Thyroid gland (tissue), 4 donors: ENCODE measurements around the gene DUSP22. TPM values are rescaled to one million over a fixed set of nuclear protein-coding genes. Genes with fewer than 3 reads are reported as not detected.

ENCODE experiments used
- DNase-seq, 2 donors: peaks; one replicate each; pipeline ENCODE4 v3.0.0-alpha.2; 2019
- H3K27ac ChIP-seq, 3 donors: fragments of 200-600 bp; sonication (generic); 1 replicate in 2 of 3; 2 replicates in 1 of 3; pipeline ENCODE4 v1.5.1; 2016 to 2019; ENCODE audit warnings: mild to moderate bottlenecking in 1 of 3, moderate library complexity in 1 of 3
- H3K27me3 ChIP-seq: fragments of 200-600 bp; sonication (generic); one replicate; pipeline ENCODE4 v1.5.1; 2019
- H3K36me3 ChIP-seq, 2 donors: fragments of 200-600 bp; sonication (generic); one replicate each; pipeline ENCODE4 v1.5.1; 2016 to 2019
- H3K4me1 ChIP-seq, 2 donors: fragments of 200-600 bp; sonication (generic); one replicate each; pipeline ENCODE4 v1.5.1; 2017 to 2019
- H3K4me3 ChIP-seq, 3 donors: fragments of 200-600 bp; sonication (generic); replicated peaks in 1 of 3; 1 replicate in 2 of 3; 2 replicates in 1 of 3; pipeline ENCODE4 v1.5.1; 2016; ENCODE audit warnings: mild to moderate bottlenecking in 1 of 3
- H3K9me3 ChIP-seq: fragments of 200-600 bp; sonication (generic); one replicate; pipeline ENCODE4 v1.5.1; 2017
- POLR2A ChIP-seq, 2 donors: fragments of 450-650 bp; IDR thresholded peaks; one replicate each; pipeline ENCODE4 v1.6.1; 2017; ENCODE audit warnings: antibody characterized with exemption in 2 of 2, mild to moderate bottlenecking in 2 of 2, moderate library complexity in 1 of 2
- WGBS, 2 donors: methylation state at CpG; one replicate each; pipeline ENCODE4 v1.1.5; 2017; 5-methylcytosine and 5-hydroxymethylcytosine counted together
- intact Hi-C: fragments of 100-400 bp; cut with DNase I; formaldehyde crosslinking; loops from one replicate; pipeline ENCODE4 v1.15.1; 2023
- total RNA-seq, 4 donors: library from RNA; depleted of rRNA; stranded (reverse); fragments of >200 nt; gene quantifications; one replicate each; pipeline ENCODE4 v1.2.3, GENCODE V29; 2016
- TF ChIP-seq, protein P1 (sequence below), 6 experiments: fragments of 200-600 bp in 3 of 6; fragments of 450-650 bp in 3 of 6; sonication (generic) in 3 of 6; IDR thresholded peaks; one replicate each; pipeline ENCODE4 v1.5.1; 2016 to 2019; ENCODE audit warnings: antibody characterized with exemption in 6 of 6, mild to moderate bottlenecking in 2 of 6, inconsistent platforms in 1 of 6, moderate library complexity in 1 of 6

The DUSP22 gene
- total RNA-seq, 4 donors from 2014 or later: 40.4 to 68.8 (median 59.4) TPM

DNA sequence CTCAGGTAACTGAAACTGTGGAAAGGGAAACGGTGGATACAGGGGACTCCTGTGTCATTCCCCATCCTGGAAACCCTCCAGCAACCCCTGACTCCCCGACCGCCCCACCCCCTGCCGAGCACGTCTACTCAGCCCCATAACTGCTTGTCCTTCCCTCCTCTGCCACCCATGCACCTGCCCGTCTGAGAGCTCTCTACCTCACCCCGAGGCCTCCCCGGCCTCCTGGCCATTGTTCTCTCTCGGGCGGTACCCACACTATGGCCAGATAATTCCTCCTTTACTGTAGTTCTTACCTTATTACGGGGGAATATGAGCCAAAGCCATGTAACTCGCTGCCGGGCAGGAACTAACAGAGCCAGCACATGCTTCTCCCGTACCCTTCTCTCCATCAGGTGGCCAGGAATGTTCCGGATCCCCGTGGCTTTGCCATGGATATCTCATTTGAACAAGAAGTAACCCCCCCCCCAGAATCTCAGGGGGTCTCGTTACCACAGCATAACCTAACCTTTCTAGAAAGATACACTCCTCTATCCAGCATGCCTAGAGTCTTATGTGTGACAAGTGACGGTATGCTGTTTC lies 94.5 kb downstream of the DUSP22 start:
- WGBS, 2 donors: 92% methylated on average over 18 of the region's 18 CpGs
- intact Hi-C loops: loop anchor here (10.0 kb wide), 1 partner anchor 172 kb away; no protein-coding TSS in a partner anchor
- TF ChIP-seq, protein P1, sequence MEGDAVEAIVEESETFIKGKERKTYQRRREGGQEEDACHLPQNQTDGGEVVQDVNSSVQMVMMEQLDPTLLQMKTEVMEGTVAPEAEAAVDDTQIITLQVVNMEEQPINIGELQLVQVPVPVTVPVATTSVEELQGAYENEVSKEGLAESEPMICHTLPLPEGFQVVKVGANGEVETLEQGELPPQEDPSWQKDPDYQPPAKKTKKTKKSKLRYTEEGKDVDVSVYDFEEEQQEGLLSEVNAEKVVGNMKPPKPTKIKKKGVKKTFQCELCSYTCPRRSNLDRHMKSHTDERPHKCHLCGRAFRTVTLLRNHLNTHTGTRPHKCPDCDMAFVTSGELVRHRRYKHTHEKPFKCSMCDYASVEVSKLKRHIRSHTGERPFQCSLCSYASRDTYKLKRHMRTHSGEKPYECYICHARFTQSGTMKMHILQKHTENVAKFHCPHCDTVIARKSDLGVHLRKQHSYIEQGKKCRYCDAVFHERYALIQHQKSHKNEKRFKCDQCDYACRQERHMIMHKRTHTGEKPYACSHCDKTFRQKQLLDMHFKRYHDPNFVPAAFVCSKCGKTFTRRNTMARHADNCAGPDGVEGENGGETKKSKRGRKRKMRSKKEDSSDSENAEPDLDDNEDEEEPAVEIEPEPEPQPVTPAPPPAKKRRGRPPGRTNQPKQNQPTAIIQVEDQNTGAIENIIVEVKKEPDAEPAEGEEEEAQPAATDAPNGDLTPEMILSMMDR (IDR thresholded peaks at IDR 0.05): no peak
- TF ChIP-seq POLR2A (IDR thresholded peaks at IDR 0.05): no peak
- H3K36me3 ChIP-seq: no peaks in the 10 kb centered on the region
- H3K9me3 ChIP-seq: no peaks in the 10 kb centered on the region
- peaks cover 12% of the 10 kb centered on the region for H3K27me3 ChIP-seq
- no peak for DNase-seq
- peaks cover 2 to 19% of the 10 kb centered on the region in 2 donors for H3K4me1 ChIP-seq
- no peak overlapping the region for H3K4me3 ChIP-seq
- no peak overlapping the region for H3K27ac ChIP-seq

DNA sequence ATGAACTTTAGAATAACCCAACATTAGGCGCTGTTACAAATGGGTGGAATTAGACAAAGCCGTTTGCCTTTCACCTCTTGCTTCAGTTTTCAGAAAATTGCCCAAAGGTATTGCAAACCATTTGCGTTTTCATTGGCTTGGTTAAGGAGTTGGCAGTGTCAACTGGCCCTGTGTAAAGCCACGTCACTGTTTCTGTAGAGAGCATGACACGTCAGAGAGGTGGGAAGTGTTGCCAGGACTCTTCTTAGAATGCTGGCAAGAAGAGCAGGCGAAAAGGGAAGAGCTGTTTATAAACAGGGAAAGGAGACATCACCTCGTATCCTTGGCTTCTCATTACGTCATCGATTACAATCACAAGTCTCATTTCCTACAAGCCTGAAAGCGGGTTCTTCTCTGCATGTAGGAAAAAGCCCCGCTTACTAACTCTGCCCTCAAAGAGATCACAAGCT lies 95.0 kb downstream of the DUSP22 start:
- Histone ChIP-seq H3K4me3 (no peak overlapping the region), H3K4me1 (peaks cover 7 to 24% of the 10 kb centered on the region in 2 donors), H3K27ac (no peak overlapping the region), H3K27me3 (peaks cover 12% of the 10 kb centered on the region), H3K36me3 (no peaks in the 10 kb centered on the region), H3K9me3 (no peaks in the 10 kb centered on the region)
- TF ChIP-seq, protein P1 (IDR thresholded peaks at IDR 0.05): no peak
- TF ChIP-seq POLR2A (IDR thresholded peaks at IDR 0.05): no peak
- DNase-seq: no peak
- 64 to 74% methylated on average over 11 of the region's 11 CpGs for WGBS, 2 donors
- intact Hi-C loops: loop anchor here (10.0 kb wide), 1 partner anchor 173 kb away; no protein-coding TSS in a partner anchor

DNA sequence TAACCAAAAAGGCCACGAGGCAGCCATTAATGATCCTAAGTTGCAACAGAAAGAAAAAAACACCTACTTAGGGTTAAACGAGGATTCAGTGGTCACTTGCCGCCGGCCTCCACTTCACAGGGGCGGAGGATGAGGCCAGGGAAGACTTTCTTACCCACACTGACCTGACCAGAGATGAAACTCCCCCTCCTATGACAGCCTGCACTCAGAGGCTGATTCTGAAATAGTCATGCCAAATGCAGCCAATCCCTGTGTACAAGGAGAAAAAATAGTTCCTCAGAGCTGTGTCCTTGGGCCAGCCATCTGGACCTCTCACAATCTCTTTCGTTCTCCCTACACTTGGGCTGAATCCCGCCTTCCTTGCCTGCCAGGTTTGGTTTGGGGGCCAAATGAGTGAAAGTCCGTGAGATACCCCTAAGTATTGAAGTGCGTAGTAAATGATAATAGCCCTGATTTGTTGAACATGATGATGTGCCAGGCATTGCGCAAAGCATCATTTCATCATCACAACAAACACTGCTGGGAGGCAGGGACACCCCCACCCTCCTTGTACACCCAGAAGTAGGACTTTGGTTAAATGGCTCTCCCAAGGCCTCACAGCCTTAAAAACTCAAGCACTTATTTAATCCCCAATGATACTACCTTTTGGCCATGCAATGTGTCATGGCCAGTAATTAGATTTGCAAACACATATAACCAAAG lies 96.1 kb downstream of the DUSP22 start:
- WGBS, 2 donors: 83 to 89% methylated on average over 10 of the region's 10 CpGs
- Histone ChIP-seq H3K4me3 (no peak overlapping the region), H3K36me3 (no peaks in the 10 kb centered on the region), H3K4me1 (peaks cover 13 to 35% of the 10 kb centered on the region in 2 donors), H3K9me3 (no peaks in the 10 kb centered on the region), H3K27me3 (peaks cover 12% of the 10 kb centered on the region), H3K27ac (no peak overlapping the region)
- DNase-seq: no peak
- TF ChIP-seq, protein P1 (IDR thresholded peaks at IDR 0.05): no peak
- no peak for TF ChIP-seq POLR2A (IDR thresholded peaks at IDR 0.05)
- intact Hi-C loops: loop anchor here (10.0 kb wide), 1 partner anchor 174 kb away; no protein-coding TSS in a partner anchor

DNA sequence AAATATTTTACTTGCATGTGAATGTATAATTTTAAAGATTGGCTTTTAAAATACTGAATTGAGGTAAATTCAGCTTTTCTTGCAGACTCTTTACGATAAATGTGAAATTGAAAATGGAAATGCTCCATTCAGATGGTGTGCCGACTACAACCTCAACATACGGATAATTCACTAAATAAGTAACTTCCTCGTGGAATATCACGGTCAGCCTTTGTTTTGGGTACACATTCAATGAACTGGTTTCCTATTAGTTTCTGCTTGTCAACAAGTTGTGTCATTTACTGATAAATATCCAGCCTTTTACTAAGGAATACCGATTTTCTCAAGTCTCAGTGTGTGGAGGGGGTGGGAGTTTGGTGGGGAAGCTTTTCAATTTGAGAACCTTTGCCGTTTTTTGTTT lies 96.9 kb downstream of the DUSP22 start:
- peaks cover 18% of the 10 kb centered on the region for H3K27me3 ChIP-seq
- no peak overlapping the region for H3K4me3 ChIP-seq
- no peak for TF ChIP-seq POLR2A (IDR thresholded peaks at IDR 0.05)
- TF ChIP-seq, protein P1 (IDR thresholded peaks at IDR 0.05): no peak
- no peak for DNase-seq
- intact Hi-C loops: loop anchor here (10.0 kb wide), 1 partner anchor 174 kb away; no protein-coding TSS in a partner anchor
- H3K27ac ChIP-seq: no peak overlapping the region
- H3K4me1 ChIP-seq: peaks cover 13 to 38% of the 10 kb centered on the region in 2 donors
- no peaks in the 10 kb centered on the region for H3K36me3 ChIP-seq
- 89 to 92% methylated on average over 7 of the region's 7 CpGs for WGBS, 2 donors
- H3K9me3 ChIP-seq: no peaks in the 10 kb centered on the region

DNA sequence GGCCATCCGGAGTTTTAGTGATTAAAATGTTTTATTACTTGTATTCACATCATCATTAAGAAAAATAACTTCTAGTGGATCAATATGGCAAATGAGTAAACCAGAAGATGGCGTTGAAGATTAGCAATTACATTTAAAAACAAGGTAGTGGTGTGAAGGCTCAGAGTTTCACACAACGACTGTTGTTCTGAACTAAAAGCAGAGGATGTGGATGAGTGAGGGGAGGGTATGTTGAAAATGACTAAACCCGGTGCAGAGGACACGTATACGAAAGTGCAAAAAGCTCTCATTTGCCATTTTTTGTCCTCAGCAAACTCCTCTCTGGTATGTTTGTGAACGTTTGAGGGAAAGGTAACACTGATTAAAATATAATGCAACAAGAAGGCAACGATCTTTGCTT lies 97.3 kb downstream of the DUSP22 start:
- TF ChIP-seq POLR2A (IDR thresholded peaks at IDR 0.05): no peak
- TF ChIP-seq, protein P1 (IDR thresholded peaks at IDR 0.05): no peak
- H3K4me3 ChIP-seq: no peak overlapping the region
- no peak overlapping the region for H3K27ac ChIP-seq
- peaks cover 13 to 38% of the 10 kb centered on the region in 2 donors for H3K4me1 ChIP-seq
- DNase-seq: no peak
- WGBS, 2 donors: 67 to 70% methylated on average over 8 of the region's 8 CpGs
- peaks cover 18% of the 10 kb centered on the region for H3K27me3 ChIP-seq
- H3K9me3 ChIP-seq: no peaks in the 10 kb centered on the region
- intact Hi-C loops: loop anchor here (10.0 kb wide), 1 partner anchor 175 kb away; no protein-coding TSS in a partner anchor
- no peaks in the 10 kb centered on the region for H3K36me3 ChIP-seq
